MCF 10A (cell line): ENCODE data around the gene OR1F1. TPM values are rescaled to one million over a fixed set of nuclear protein-coding genes. Genes with fewer than 3 reads are reported as not detected.

Source experiments
- BruUV-seq: library from RNA; stranded (reverse); fragments of 400-500 nt; replicated peaks from 2 replicates; lab custom pipeline; 2021; lab: Mats Ljungman, UMichigan
- CTCF ChIA-PET: fragments of 300-600 bp; sonication (Branson Sonifier 250); formaldehyde crosslinking; extraction: SDS; loops from one replicate; lab custom pipeline; 2021; ENCODE audit warnings: antibody characterized with exemption, inconsistent platforms; lab: Yijun Ruan, JAX
- POLR2A ChIA-PET: fragments of 300-600, 350-650 bp; sonication (Branson Sonifier 250); formaldehyde crosslinking; extraction: SDS; loops from one replicate; lab custom pipeline; 2020; ENCODE audit warnings: antibody characterized with exemption, inconsistent platforms; lab: Yijun Ruan, JAX
- DNase-seq: peaks from one replicate; pipeline ENCODE4 v3.0.0-alpha.2; 2018; ENCODE audit not compliant: unreplicated experiment
- H3K27ac Mint-ChIP-seq: one replicate; pipeline ENCODE4 v1.8.0; 2022; ENCODE audit warnings: mild to moderate bottlenecking, low read depth, mixed read lengths; ENCODE audit not compliant: unreplicated experiment
- H3K27me3 Mint-ChIP-seq: one replicate; pipeline ENCODE4 v1.8.0; 2022; ENCODE audit warnings: mixed read lengths; ENCODE audit not compliant: insufficient read depth, unreplicated experiment
- H3K36me3 Mint-ChIP-seq: one replicate; pipeline ENCODE4 v1.8.0; 2022; ENCODE audit warnings: mild to moderate bottlenecking, moderate library complexity, mixed read lengths; ENCODE audit not compliant: insufficient read depth, unreplicated experiment
- H3K4me1 Mint-ChIP-seq: one replicate; pipeline ENCODE4 v1.8.0; 2022; ENCODE audit warnings: mixed read lengths; ENCODE audit not compliant: insufficient read depth, unreplicated experiment
- H3K4me3 Mint-ChIP-seq: one replicate; pipeline ENCODE4 v1.8.0; 2022; ENCODE audit warnings: mild to moderate bottlenecking, moderate library complexity, mixed read lengths; ENCODE audit not compliant: unreplicated experiment
- H3K9me3 Mint-ChIP-seq: one replicate; pipeline ENCODE4 v1.8.0; 2022; ENCODE audit warnings: mixed read lengths; ENCODE audit not compliant: unreplicated experiment
- CTCF ChIP-seq: fragments of 200-600 bp; IDR thresholded peaks from one replicate; pipeline ENCODE4 v1.8.0; 2022; ENCODE audit warnings: antibody characterized with exemption, mild to moderate bottlenecking; ENCODE audit not compliant: unreplicated experiment
- intact Hi-C: fragments of 100-400 bp; cut with micrococcal nuclease; formaldehyde crosslinking; loops from 2 replicates; pipeline ENCODE4 v1.14.1; 2022
- total RNA-seq: library from RNA; stranded (reverse); gene quantifications from 2 replicates; pipeline ENCODE4 v1.2.3, GENCODE V29; 2022

OR1F1 gene
- total RNA-seq, 1 experiment from 2014 or later = not detected

GRCh38 chr16:3183445-3184139, 4.4 kb upstream of the OR1F1 start:
- ChIA-PET POLR2A (interaction anchor here (0.7 to 2.2 kb wide), 7 partner anchors 9 to 315 kb away, joined by 3 to 7 read pairs (median 3); partner anchors contain the start of gene ZNF213), CTCF (interaction anchor here (0.5 to 2.2 kb wide), 15 partner anchors 12 to 1909 kb away, joined by 3 to 9 read pairs (median 3); partner anchors contain the start of genes NAA60, ZNF213 and ZNF597)
- DNase-seq = no peak
- Mint-ChIP-seq H3K4me1 (peaks cover 6% of the 10 kb centered on the region), H3K9me3 (no peaks in the 10 kb centered on the region), H3K36me3 (peaks cover 19% of the 10 kb centered on the region), H3K4me3 (peak overlapping the region; percentile 87), H3K27ac (peak overlapping the region; percentile 87), H3K27me3 (no peaks in the 10 kb centered on the region)
- intact Hi-C loops = loop anchor here (1.0 to 2.0 kb wide), 4 partner anchors 99 to 317 kb away; partner anchors contain the start of genes ZNF174 and ZSCAN32
- BruUV-seq = no TSS peak
- TF ChIP-seq CTCF = peak; percentile 53

- intact Hi-C loops = no loop called here
- H3K4me1 Mint-ChIP-seq = peaks cover 11% of the 10 kb centered on the region
- POLR2A ChIA-PET = interaction anchor here (0.7 to 1.2 kb wide), 3 partner anchors 11 to 78 kb away, joined by 3 to 5 read pairs (median 3); partner anchors contain the start of gene ZNF200
- no peak for DNase-seq
- BruUV-seq = no TSS peak
- peak overlapping the region; percentile 78 for H3K4me3 Mint-ChIP-seq
- peaks cover 26% of the 10 kb centered on the region for H3K36me3 Mint-ChIP-seq
- H3K27ac Mint-ChIP-seq = peak overlapping the region; percentile 50
- H3K9me3 Mint-ChIP-seq = no peaks in the 10 kb centered on the region
- no peaks in the 10 kb centered on the region for H3K27me3 Mint-ChIP-seq
- TF ChIP-seq CTCF = no peak
- CTCF ChIA-PET = no interaction called here
Measured at GRCh38 chr16:3186946-3187690, 886 bp upstream of the OR1F1 start.

- POLR2A ChIA-PET = interaction anchor here (0.7 to 1.7 kb wide), 8 partner anchors 17 to 212 kb away, joined by 3 to 11 read pairs (median 5); partner anchors contain the start of genes ZNF174, ZNF200, ZNF263 and ZSCAN32
- DNase-seq = peak; percentile 43
- Mint-ChIP-seq H3K4me3 (peak overlapping the region; percentile 78), H3K4me1 (peaks cover 5% of the 10 kb centered on the region), H3K9me3 (no peaks in the 10 kb centered on the region), H3K36me3 (peaks cover 14% of the 10 kb centered on the region), H3K27me3 (no peaks in the 10 kb centered on the region), H3K27ac (peak overlapping the region; percentile 50)
- TF ChIP-seq CTCF = no peak
- intact Hi-C loops = loop anchor here (2.0 kb wide), 2 partner anchors 30 to 76 kb away; no protein-coding TSS in a partner anchor
- CTCF ChIA-PET = interaction anchor here (0.8 kb wide), 1 partner anchor 157 kb away, joined by 4 read pairs; no protein-coding TSS in a partner anchor
- no TSS peak for BruUV-seq
Measured at GRCh38 chr16:3188675-3188924, 596 bp downstream of the OR1F1 start.
